Glutamatergic neuron (in vitro differentiated cells): Measurements from ENCODE around the gene SPACDR. TPM values are rescaled to one million over a fixed set of nuclear protein-coding genes. Genes with fewer than 3 reads are reported as not detected.
"Not testable (repeated sequence)": the region's sequence is repeated elsewhere in the genome, so short reads cannot be mapped to it uniquely, and the experiment has no call there.

Experiments
- DNase-seq: peaks from one replicate; pipeline ENCODE4 v3.0.0; 2022
- H3K27ac Mint-ChIP-seq: one replicate; pipeline ENCODE4 v1.8.0; 2020; ENCODE audit warnings: mild to moderate bottlenecking, mixed read lengths, inconsistent platforms; ENCODE audit not compliant: unreplicated experiment
- H3K27me3 Mint-ChIP-seq: one replicate; pipeline ENCODE4 v1.8.0; 2020; ENCODE audit warnings: mild to moderate bottlenecking, moderate library complexity, mixed read lengths, inconsistent platforms; ENCODE audit not compliant: unreplicated experiment
- H3K36me3 Mint-ChIP-seq: one replicate; pipeline ENCODE4 v1.8.0; 2020; ENCODE audit warnings: mild to moderate bottlenecking, mixed read lengths, inconsistent platforms; ENCODE audit not compliant: unreplicated experiment
- H3K4me1 Mint-ChIP-seq: one replicate; pipeline ENCODE4 v1.8.0; 2020; ENCODE audit warnings: mild to moderate bottlenecking, low read depth, mixed read lengths, inconsistent platforms; ENCODE audit not compliant: unreplicated experiment
- H3K4me3 Mint-ChIP-seq: one replicate; pipeline ENCODE4 v1.8.0; 2020; ENCODE audit warnings: mild to moderate bottlenecking, mixed read lengths, inconsistent platforms; ENCODE audit not compliant: unreplicated experiment
- H3K9me3 Mint-ChIP-seq: one replicate; pipeline ENCODE4 v1.8.0; 2020; ENCODE audit warnings: mild to moderate bottlenecking, moderate library complexity, mixed read lengths, inconsistent platforms; ENCODE audit not compliant: unreplicated experiment
- total RNA-seq: library from RNA; stranded (reverse); fragmentation: NEBNext Ultra II Directional; extraction: Animal tissue kit (Norgen Biotek cat#: 25700); gene quantifications from one replicate; pipeline ENCODE4 v1.2.1, GENCODE V29; 2021; ENCODE audit not compliant: unreplicated experiment
- TF ChIP-seq, protein P1 (sequence below): fragments of 200-600 bp; sonication (generic); IDR thresholded peaks from one replicate; pipeline ENCODE4 v1.5.0; 2021; ENCODE audit not compliant: partially characterized antibody, unreplicated experiment

Gene SPACDR
- total RNA-seq, 1 donor from 2014 or later, result 1.7 TPM

DNA sequence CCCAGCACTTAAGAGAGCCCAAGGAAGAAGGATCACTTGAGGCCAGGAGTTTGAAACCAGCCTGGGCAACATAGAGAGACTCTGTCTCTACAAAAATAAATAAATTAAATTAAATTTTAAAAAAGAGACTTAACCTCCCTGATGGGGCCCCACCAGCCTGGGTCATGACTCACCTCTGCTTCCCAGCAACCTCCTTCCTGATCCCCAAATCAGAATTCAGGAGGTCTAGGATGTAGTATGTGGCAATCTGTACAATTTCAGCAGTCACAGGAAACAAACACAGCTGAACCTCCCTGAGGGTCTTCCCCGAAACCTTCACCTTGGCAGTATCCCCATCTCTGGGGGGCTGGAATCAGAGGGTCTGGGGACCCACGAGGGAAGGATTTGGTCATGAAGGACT lies 18.0 kb downstream of the SPACDR start:
- Mint-ChIP-seq H3K4me3 (no peak overlapping the region), H3K4me1 (peaks cover 2% of the 10 kb centered on the region), H3K36me3 (no peaks in the 10 kb centered on the region), H3K9me3 (no peaks in the 10 kb centered on the region), H3K27ac (no peak overlapping the region), H3K27me3 (peaks cover 5% of the 10 kb centered on the region)
- no peak for DNase-seq
- TF ChIP-seq, protein P1, sequence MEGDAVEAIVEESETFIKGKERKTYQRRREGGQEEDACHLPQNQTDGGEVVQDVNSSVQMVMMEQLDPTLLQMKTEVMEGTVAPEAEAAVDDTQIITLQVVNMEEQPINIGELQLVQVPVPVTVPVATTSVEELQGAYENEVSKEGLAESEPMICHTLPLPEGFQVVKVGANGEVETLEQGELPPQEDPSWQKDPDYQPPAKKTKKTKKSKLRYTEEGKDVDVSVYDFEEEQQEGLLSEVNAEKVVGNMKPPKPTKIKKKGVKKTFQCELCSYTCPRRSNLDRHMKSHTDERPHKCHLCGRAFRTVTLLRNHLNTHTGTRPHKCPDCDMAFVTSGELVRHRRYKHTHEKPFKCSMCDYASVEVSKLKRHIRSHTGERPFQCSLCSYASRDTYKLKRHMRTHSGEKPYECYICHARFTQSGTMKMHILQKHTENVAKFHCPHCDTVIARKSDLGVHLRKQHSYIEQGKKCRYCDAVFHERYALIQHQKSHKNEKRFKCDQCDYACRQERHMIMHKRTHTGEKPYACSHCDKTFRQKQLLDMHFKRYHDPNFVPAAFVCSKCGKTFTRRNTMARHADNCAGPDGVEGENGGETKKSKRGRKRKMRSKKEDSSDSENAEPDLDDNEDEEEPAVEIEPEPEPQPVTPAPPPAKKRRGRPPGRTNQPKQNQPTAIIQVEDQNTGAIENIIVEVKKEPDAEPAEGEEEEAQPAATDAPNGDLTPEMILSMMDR, result no peak

DNA sequence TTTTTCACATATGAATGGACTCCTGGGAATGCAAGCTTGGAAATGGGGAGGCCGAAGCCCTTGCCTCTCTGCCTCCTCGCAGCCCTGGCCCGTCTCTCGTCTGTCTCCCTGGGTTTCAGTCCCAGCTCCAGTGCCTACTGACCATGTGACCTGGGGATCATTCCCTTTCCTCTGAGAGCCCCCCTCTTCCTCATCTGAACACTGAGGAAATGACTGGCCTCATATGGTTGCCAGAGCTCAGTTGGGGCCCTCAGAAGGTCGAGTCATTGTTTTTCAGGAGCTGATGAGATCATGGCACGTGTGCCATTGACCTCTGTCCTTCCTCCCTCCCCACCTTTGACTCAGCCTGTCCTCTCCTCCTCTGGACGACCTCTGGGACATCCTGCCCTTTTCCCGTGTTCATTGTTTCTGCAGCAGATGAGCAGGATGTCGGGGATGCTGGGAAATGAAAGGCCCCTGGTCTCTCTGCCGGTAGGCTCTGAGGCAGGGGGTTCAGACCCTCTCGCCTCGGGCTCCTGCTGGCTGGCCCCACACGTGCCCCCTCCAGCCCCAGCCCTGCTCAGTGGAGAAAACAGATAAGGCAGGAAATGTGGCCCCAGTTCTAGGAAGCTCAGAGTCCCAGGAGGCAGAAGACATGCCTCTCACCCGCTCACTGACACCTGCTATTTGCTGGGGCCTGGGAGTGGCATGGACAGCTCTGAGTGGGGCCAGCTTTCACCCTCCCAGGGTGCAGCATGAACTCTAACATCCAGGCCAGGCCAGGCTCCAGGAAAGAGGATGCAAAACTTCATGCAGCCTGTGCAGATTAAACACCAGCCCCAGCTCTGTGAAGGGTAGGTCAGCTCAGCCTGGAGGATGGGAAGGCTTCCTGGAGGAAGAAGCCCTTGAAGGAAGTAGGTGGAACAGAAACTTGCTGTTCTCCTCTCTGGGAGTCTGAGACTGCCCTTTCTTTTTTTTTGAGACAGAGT lies 19.5 kb downstream of the SPACDR start:
- peaks cover 5% of the 10 kb centered on the region for H3K27me3 Mint-ChIP-seq
- H3K36me3 Mint-ChIP-seq, result no peaks in the 10 kb centered on the region
- DNase-seq, result no peak
- no peak overlapping the region for H3K4me3 Mint-ChIP-seq
- H3K27ac Mint-ChIP-seq, result peak overlapping the region; percentile 30
- H3K9me3 Mint-ChIP-seq, result no peaks in the 10 kb centered on the region
- peaks cover 2% of the 10 kb centered on the region for H3K4me1 Mint-ChIP-seq
- TF ChIP-seq, protein P1, result no peak

DNA sequence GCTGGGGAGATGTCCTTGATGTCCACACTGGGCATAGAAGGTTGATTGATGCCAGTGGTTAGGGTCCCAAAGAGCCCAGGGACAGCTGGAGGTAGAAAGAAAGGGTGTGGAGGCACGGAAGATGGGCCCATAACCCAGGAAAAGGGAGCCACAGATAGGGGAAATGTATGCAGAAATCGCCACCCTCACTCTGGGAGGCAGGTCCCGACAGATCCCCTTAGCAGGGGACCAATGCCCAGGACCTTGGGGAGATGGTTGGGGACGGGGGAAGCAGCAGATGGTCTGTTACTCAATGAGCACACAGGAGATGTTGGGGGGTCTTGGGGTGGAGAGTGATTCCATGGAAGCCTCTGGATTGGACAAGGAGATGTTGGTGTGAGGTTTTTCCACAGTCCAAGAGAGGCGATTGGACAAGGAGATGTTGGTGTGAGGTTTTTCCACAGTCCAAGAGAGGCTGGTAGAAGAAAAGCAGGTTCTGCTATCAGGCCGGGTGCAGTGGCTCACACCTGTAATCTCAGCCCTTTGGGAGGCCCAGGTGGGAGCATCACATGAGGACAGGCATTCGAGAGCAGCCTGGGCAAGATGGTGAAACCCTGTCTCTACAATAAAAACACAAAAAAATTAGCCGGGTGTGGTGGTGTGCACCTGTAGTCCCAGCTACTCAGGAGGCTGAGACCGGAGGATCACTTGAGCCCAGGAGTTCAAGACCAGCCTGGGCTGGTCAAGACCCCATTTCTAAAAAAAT lies 20.8 kb downstream of the SPACDR start:
- Mint-ChIP-seq H3K36me3 (no peaks in the 10 kb centered on the region), H3K9me3 (no peaks in the 10 kb centered on the region), H3K4me1 (peaks cover 2% of the 10 kb centered on the region), H3K27ac (peak overlapping the region; percentile 69), H3K27me3 (peaks cover 3% of the 10 kb centered on the region), H3K4me3 (no peak overlapping the region)
- TF ChIP-seq, protein P1, result no peak
- DNase-seq, result no peak

DNA sequence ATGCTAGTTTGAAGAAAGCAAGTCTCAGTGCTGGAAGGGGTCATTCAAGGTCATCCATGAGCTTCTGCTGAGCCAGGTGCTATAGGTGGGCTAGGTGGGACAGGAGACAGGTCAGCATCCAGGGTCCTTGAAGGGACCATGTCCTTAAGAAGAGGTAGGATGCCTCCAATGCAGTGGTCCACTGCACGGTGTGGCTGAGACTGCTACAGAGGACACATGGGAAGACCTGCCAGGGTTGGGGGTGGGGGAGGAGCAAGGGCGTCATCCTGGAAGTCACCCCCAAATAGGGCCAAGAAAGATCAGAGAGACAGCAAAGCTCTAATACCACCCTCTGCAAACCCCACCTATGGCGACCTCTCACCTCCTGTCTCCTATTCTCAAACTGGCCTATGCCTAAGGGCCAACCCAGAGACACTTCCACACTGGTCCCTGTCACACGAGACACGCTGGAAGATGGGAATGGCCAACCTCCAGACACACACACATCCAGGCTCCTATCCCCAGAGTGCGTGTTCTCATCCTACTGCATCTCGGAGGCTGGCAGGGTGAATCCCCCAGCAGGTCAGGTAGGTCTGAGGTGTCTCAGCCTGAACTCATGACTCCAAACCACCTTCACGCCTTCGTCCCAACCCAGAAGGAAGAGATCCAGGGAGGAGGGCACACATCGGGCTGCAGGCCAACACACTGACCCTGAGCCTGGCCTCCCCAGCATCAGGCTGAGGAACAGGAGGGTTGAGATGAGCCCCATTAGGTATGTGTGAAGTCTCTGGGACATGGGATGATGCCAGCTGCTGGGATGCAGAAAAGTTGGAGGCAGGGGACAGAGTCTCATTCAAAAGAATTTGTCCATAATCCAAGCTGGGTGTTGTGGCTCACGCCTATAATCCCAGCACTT lies 22.2 kb downstream of the SPACDR start:
- DNase-seq, result no peak
- no peaks in the 10 kb centered on the region for H3K36me3 Mint-ChIP-seq
- no peaks in the 10 kb centered on the region for H3K9me3 Mint-ChIP-seq
- H3K4me1 Mint-ChIP-seq, result peaks cover 2% of the 10 kb centered on the region
- H3K4me3 Mint-ChIP-seq, result no peak overlapping the region
- peaks cover 3% of the 10 kb centered on the region for H3K27me3 Mint-ChIP-seq
- no peak overlapping the region for H3K27ac Mint-ChIP-seq
- TF ChIP-seq, protein P1, result no peak

DNA sequence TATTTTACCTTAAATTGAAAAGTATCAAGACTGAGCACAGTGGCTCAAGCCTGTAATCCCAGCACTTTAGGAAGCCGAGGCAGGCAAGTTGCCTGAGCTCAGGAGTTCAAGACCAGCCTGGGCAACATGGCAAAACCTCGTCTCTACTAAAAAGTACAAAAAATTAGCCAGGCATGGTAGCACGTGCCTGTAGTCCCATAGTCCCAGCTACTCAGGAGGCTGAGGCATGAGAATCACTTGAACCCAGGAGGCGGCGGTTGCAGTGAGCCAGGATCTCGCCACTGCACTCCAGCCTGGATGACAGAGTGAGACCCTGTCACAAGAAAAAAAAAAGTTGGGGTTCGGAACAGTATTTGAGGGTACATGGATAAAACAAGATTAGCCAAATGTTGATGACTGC lies 24.8 kb downstream of the SPACDR start:
- not testable (repeated sequence) for H3K27me3 Mint-ChIP-seq, H3K36me3 Mint-ChIP-seq, H3K4me3 Mint-ChIP-seq, H3K27ac Mint-ChIP-seq, H3K9me3 Mint-ChIP-seq, DNase-seq, H3K4me1 Mint-ChIP-seq

DNA sequence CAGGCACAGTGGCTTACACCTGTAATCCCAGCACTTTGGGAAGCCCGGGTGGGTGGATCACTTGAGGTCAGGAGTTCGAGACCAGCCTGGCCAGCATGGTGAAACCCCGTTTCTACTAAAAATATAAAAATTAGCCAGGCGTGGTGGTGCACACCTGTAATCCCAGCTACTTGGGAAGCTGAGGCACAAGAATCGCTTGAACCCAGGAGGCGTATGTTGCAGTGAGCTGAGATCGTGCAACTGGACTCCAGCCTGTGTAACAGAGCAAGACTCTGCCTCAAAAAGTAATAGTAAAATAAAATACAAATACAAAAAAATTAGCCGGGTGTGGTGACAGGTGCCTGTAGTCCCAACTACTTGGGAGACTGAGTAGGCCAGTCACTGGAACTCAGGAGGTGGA lies 25.3 kb downstream of the SPACDR start:
- H3K27me3 Mint-ChIP-seq, H3K4me3 Mint-ChIP-seq, H3K9me3 Mint-ChIP-seq, H3K36me3 Mint-ChIP-seq, H3K27ac Mint-ChIP-seq, DNase-seq, H3K4me1 Mint-ChIP-seq: not testable (repeated sequence)
